OCI-LY7 (cell line): ENCODE results near the gene COL24A1. TPM values are rescaled to one million over a fixed set of nuclear protein-coding genes. Genes with fewer than 3 reads are reported as not detected.
A peak's percentile ranks its signal among the peaks of the same experiment; 100 is the strongest.

Experiments
- BruUV-seq: library from RNA; stranded (reverse); fragments of 400-500 nt; replicated peaks from 2 replicates; lab custom pipeline; 2021; lab: Mats Ljungman, UMichigan
- CTCF ChIA-PET: fragments of 300-600 bp; sonication (Branson Sonifier 250); formaldehyde crosslinking; loops from one replicate; lab custom pipeline; 2022; ENCODE audit warnings: antibody characterized with exemption; ENCODE audit not compliant: unreplicated experiment; lab: Charles Lee
- POLR2A ChIA-PET: fragments of 300-600 bp; sonication (Branson Sonifier 250); formaldehyde crosslinking; loops from one replicate; lab custom pipeline; 2022; ENCODE audit warnings: antibody characterized with exemption; lab: Charles Lee
- DNase-seq: peaks from one replicate; pipeline ENCODE4 v3.0.0-alpha.2; 2015; ENCODE audit warnings: low spot score
- H2AFZ ChIP-seq: fragments of 200-600 bp; sonication (generic), shearing (Covaris generic); 2 replicates; pipeline ENCODE4 v1.6.1; 2014; ENCODE audit warnings: mild to moderate bottlenecking, antibody characterized with exemption, low read length, moderate library complexity
- H3K27ac ChIP-seq: fragments of 200-600 bp; sonication (generic); 2 replicates; pipeline ENCODE4 v1.5.1; 2014; ENCODE audit warnings: mixed run types, low read depth, mild to moderate bottlenecking, moderate library complexity, low read length, inconsistent platforms; ENCODE audit not compliant: poor library complexity, severe bottlenecking
- H3K36me3 ChIP-seq: fragments of 200-600 bp; sonication (generic); 2 replicates; pipeline ENCODE4 v1.6.1; 2014; ENCODE audit warnings: mild to moderate bottlenecking, antibody characterized with exemption, low read length, moderate library complexity, mixed read lengths; ENCODE audit not compliant: insufficient read depth
- H3K4me1 ChIP-seq: fragments of 200-600 bp; sonication (generic); 2 replicates; pipeline ENCODE4 v1.5.1; 2014; ENCODE audit warnings: mild to moderate bottlenecking, low read length; ENCODE audit not compliant: insufficient read depth, poor library complexity, severe bottlenecking
- H3K4me2 ChIP-seq: fragments of 200-600 bp; sonication (generic); 2 replicates; pipeline ENCODE4 v1.6.1; 2014; ENCODE audit warnings: mild to moderate bottlenecking, low read length
- H3K4me3 ChIP-seq: fragments of 200-600 bp; sonication (generic); 2 replicates; pipeline ENCODE4 v1.5.1; 2014; ENCODE audit warnings: mild to moderate bottlenecking, low read depth, low read length; ENCODE audit not compliant: poor library complexity, severe bottlenecking
- H3K79me2 ChIP-seq: fragments of 200-600 bp; sonication (generic); 2 replicates; pipeline ENCODE4 v1.6.1; 2016; ENCODE audit warnings: low read depth, mild to moderate bottlenecking, low read length, moderate library complexity, mixed read lengths; ENCODE audit not compliant: insufficient read depth
- H3K9me2 ChIP-seq: fragments of 200-600 bp; sonication (generic); 2 replicates; pipeline ENCODE4 v1.6.1; 2016; ENCODE audit warnings: mild to moderate bottlenecking, low read length, mixed read lengths; ENCODE audit not compliant: insufficient read depth
- H3K9me3 ChIP-seq: fragments of 200-600 bp; sonication (generic); 2 replicates; pipeline ENCODE4 v1.6.1; 2014; ENCODE audit warnings: mild to moderate bottlenecking, mixed run types, low read length, mixed read lengths
- H4K20me1 ChIP-seq: fragments of 200-600 bp; sonication (generic); 2 replicates; pipeline ENCODE4 v1.6.1; 2014; ENCODE audit warnings: mild to moderate bottlenecking, antibody characterized with exemption, low read length, moderate library complexity, mixed read lengths; ENCODE audit not compliant: insufficient read depth
- EZH2phosphoT487 ChIP-seq: fragments of 200-600 bp; sonication (generic); IDR thresholded peaks from 2 replicates; pipeline ENCODE4 v1.6.1; 2018; ENCODE audit warnings: low read depth, borderline replicate concordance, mild to moderate bottlenecking, mixed run types, antibody characterized with exemption, low read length, moderate library complexity, mixed read lengths
- intact Hi-C: fragments of 100-400 bp; cut with micrococcal nuclease; formaldehyde crosslinking; loops from one replicate; pipeline ENCODE4 v1.10.0; 2022; ENCODE audit not compliant: unreplicated experiment
- total RNA-seq, 2 experiments: library from RNA; depleted of rRNA in 1 of 2; stranded (reverse); fragments of >200 nt in 1 of 2; shearing (Covaris generic) in 1 of 2; gene quantifications; 2 replicates each; pipeline ENCODE4 v1.2.3, GENCODE V29; 2014 to 2022
- TF ChIP-seq, protein P1 (sequence below): fragments of 200-600 bp; sonication (generic); conservative IDR thresholded peaks from 2 replicates; pipeline ENCODE4 v1.5.1; 2014; ENCODE audit warnings: mild to moderate bottlenecking, antibody characterized with exemption, low read length, moderate library complexity, mixed read lengths

Gene COL24A1
- total RNA-seq, 2 experiments from 2014 or later: 0.06 to 0.23 TPM

- ChIA-PET CTCF (no interaction called here), POLR2A (interaction anchor here (0.6 to 1.7 kb wide), 12 partner anchors 9 to 432 kb away, joined by 3 to 11 read pairs (median 4); partner anchors contain the start of gene BCL10)
- no peak for DNase-seq
- Histone ChIP-seq H3K36me3 (peaks cover 29% of the 10 kb centered on the region), H3K79me2 (peaks cover 43% of the 10 kb centered on the region), H3K27ac (peak overlapping the region; percentile 61), H3K4me1 (peaks cover 23% of the 10 kb centered on the region), H3K4me2 (peak overlapping the region; percentile 94), H3K9me2 (no peaks in the 10 kb centered on the region), H4K20me1 (peaks cover 9% of the 10 kb centered on the region; the same call in 1 of the 2 replicates), H3K9me3 (peaks cover 2% of the 10 kb centered on the region; the same call in 1 of the 2 replicates), H2AFZ (peak overlapping the region; percentile 100), H3K4me3 (peak overlapping the region; percentile 92)
- BruUV-seq: no TSS peak
- TF ChIP-seq, protein P1, sequence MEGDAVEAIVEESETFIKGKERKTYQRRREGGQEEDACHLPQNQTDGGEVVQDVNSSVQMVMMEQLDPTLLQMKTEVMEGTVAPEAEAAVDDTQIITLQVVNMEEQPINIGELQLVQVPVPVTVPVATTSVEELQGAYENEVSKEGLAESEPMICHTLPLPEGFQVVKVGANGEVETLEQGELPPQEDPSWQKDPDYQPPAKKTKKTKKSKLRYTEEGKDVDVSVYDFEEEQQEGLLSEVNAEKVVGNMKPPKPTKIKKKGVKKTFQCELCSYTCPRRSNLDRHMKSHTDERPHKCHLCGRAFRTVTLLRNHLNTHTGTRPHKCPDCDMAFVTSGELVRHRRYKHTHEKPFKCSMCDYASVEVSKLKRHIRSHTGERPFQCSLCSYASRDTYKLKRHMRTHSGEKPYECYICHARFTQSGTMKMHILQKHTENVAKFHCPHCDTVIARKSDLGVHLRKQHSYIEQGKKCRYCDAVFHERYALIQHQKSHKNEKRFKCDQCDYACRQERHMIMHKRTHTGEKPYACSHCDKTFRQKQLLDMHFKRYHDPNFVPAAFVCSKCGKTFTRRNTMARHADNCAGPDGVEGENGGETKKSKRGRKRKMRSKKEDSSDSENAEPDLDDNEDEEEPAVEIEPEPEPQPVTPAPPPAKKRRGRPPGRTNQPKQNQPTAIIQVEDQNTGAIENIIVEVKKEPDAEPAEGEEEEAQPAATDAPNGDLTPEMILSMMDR: no peak; the same call in 1 of the 2 replicates
- no peak for TF ChIP-seq EZH2phosphoT487
- intact Hi-C loops: loop anchor here (10.0 kb wide), 1 partner anchor 404 kb away; no protein-coding TSS in a partner anchor
Measured at GRCh38 chr1:85708829-85709227, 447.7 kb downstream of the COL24A1 start.

- TSS peak; percentile 91 for BruUV-seq
- H3K4me3 ChIP-seq: peak within 1 kb of the TSS; percentile 92
- intact Hi-C loops: loop anchor here (10.0 kb wide), 1 partner anchor 403 kb away; no protein-coding TSS in a partner anchor
- H3K4me2 ChIP-seq: peak within 1 kb of the TSS; percentile 94
- H4K20me1 ChIP-seq: peaks cover 11% of the 10 kb centered on the region; the same call in 1 of the 2 replicates
- no peak for TF ChIP-seq EZH2phosphoT487
- TF ChIP-seq, protein P1: peak; percentile 54
- CTCF ChIA-PET: interaction anchor here (1.2 kb wide), 1 partner anchor 13 kb away, joined by 5 read pairs; no protein-coding TSS in a partner anchor
- POLR2A ChIA-PET: interaction anchor here (0.5 to 1.7 kb wide), 16 partner anchors 8 to 1623 kb away, joined by 3 to 11 read pairs (median 4); partner anchors contain the start of gene BCL10
- 0 out of 2 replicates have a peak, but pooled peaks cover 4% of the 10 kb centered on the region for H3K9me3 ChIP-seq
- H3K9me2 ChIP-seq: no peaks in the 10 kb centered on the region
- H2AFZ ChIP-seq: peak within 1 kb of the TSS; percentile 100
- peaks cover 35% of the 10 kb centered on the region for H3K36me3 ChIP-seq
- H3K79me2 ChIP-seq: peaks cover 50% of the 10 kb centered on the region
- DNase-seq: peak; percentile 96
- H3K27ac ChIP-seq: peak within 1 kb of the TSS; percentile 61
- H3K4me1 ChIP-seq: peaks cover 23% of the 10 kb centered on the region
Measured at GRCh38 chr1:85707990-85708828, 448.4 kb downstream of the COL24A1 start, which contains the start of gene ZNHIT6. Gene ZNHIT6, minus strand, starts transcription at chr1:85708433. Its CDS starts 149 bp downstream, at chr1:85708284.
